ENCODE measurements around the gene NME1.

NME1 gene

DNA sequence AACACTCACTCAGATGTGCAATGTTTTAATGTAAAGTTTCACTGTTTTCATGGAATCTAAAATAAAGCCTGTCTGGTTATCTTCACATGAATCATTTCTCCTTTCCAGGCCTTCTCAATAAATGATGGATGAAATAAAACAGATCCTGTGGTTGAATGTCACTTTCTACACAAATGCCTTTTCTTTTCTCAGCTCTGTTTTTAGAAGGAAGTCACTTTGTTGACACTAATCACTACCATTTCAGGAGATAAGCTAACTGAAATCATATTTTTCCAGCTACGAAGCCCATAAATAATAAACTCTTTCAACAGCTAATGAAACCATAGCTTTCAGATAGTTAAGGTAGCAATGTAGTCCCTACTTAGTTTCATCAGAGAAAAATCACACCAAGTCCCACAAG is 30.8 kb downstream of the NME1 start:
- DNase-seq (ENCODE audit: low read depth): no peak
- TF ChIP-seq, protein P1, sequence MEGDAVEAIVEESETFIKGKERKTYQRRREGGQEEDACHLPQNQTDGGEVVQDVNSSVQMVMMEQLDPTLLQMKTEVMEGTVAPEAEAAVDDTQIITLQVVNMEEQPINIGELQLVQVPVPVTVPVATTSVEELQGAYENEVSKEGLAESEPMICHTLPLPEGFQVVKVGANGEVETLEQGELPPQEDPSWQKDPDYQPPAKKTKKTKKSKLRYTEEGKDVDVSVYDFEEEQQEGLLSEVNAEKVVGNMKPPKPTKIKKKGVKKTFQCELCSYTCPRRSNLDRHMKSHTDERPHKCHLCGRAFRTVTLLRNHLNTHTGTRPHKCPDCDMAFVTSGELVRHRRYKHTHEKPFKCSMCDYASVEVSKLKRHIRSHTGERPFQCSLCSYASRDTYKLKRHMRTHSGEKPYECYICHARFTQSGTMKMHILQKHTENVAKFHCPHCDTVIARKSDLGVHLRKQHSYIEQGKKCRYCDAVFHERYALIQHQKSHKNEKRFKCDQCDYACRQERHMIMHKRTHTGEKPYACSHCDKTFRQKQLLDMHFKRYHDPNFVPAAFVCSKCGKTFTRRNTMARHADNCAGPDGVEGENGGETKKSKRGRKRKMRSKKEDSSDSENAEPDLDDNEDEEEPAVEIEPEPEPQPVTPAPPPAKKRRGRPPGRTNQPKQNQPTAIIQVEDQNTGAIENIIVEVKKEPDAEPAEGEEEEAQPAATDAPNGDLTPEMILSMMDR (conservative IDR thresholded peaks at IDR 0.05; ENCODE audit: low read length): no peak
- no peak overlapping the region for H3K4me3 ChIP-seq (ENCODE audit: low read length)

DNA sequence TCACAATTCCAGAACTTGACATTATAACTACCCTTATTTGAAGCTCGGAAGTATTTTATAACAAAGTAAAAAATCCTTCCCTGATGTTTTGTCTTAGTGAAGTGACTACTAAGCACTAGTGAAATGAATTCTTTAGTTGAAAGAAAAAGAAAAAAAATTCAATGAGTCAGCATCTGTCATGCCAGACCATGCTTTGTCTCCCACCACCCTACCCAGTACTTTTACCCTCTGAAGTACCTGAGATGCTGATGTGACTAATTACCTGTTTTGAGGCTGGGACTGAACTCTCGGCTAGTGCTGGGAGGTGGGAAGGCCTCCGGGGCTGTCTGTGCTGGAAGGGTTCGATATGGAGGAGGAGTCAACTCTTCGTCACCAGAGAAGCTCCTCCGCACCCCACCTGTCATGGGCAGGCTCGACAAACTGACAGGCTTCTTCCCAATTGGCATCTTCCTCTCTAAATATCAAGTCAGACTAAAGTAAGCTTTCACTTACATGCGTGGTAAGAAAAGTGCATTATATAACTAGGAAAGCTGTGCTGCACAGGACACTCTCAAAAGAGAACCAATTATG is 32.5 kb downstream of the NME1 start:
- no peak overlapping the region for H3K4me3 ChIP-seq (ENCODE audit: low read length)
- no peak for DNase-seq (ENCODE audit: low read depth)
- TF ChIP-seq, protein P1 (conservative IDR thresholded peaks at IDR 0.05; ENCODE audit: low read length): no peak

- no peak overlapping the region for H3K4me3 ChIP-seq (ENCODE audit: low read length)
- peak; percentile 20 for DNase-seq (ENCODE audit: low read depth)
- TF ChIP-seq, protein P1 (conservative IDR thresholded peaks at IDR 0.05; ENCODE audit: low read length): no peak
Observed at GRCh38 chr17:51188271-51188833, 35.0 kb downstream of the NME1 start.

DNA sequence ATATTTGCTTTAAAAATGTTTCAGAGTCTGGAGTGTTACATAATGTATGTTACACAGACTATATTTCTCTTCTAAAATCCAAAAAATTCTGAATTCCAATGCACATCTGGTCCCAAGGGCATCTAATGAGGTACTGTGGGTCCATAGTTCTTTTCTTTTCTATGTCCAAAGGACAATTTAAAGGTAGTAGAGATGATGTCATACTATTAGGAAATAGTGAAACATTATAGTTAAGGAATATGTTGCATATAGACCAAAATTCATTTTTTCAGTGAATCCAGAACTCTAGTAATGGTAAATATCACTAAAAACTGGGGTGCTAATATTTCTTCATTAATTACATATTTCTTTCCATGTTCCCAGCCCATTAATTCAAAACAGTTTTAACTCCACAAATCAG is 35.8 kb downstream of the NME1 start:
- no peak for DNase-seq (ENCODE audit: low read depth)
- TF ChIP-seq, protein P1 (conservative IDR thresholded peaks at IDR 0.05; ENCODE audit: low read length): no peak
- H3K4me3 ChIP-seq (ENCODE audit: low read length): no peak overlapping the region

- H3K4me3 ChIP-seq (ENCODE audit: low read length): no peak overlapping the region
- TF ChIP-seq, protein P1 (conservative IDR thresholded peaks at IDR 0.05; ENCODE audit: low read length): no peak
- DNase-seq (ENCODE audit: low read depth): no peak
Observed at GRCh38 chr17:51189628-51190027, 36.3 kb downstream of the NME1 start.

GRCh38 chr17:51191895-51192294 is 38.5 kb downstream of the NME1 start:
- TF ChIP-seq, protein P1 (conservative IDR thresholded peaks at IDR 0.05; ENCODE audit: low read length): no peak
- H3K4me3 ChIP-seq (ENCODE audit: low read length): no peak overlapping the region
- DNase-seq (ENCODE audit: low read depth): no peak

DNA sequence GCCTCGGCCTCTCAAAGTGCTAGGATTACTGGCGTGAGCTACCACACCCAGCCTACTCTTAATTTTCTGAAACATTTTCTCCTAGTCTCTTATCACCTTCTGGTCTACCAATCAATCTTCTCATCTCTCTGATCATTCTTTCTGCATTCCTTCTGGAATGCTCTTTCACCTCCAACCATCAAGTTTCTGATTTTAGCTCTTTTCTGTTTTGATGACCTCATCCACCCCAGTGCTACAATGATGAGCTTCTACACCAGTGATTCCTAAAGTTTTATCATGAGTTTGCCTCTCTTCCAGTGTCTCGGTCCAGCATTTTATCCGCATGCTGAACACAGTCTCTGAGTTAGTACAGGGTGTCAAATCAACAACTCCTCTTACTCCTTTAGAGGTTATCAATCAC is 44.4 kb downstream of the NME1 start:
- TF ChIP-seq, protein P1 (conservative IDR thresholded peaks at IDR 0.05; ENCODE audit: low read length): no peak
- H3K4me3 ChIP-seq (ENCODE audit: low read length): no peak overlapping the region
- no peak for DNase-seq (ENCODE audit: low read depth)

All from AG10803 (cell line).